SK-N-SH (cell line): ENCODE data around the gene COX7B2. TPM values are rescaled to one million over a fixed set of nuclear protein-coding genes. Genes with fewer than 3 reads are reported as not detected.

ENCODE experiments used
- CTCF ChIA-PET: fragments of 300-600, 350-600 bp; formaldehyde crosslinking; extraction: SDS; loops from one replicate; lab custom pipeline; 2021; lab: Yijun Ruan, JAX
- POLR2A ChIA-PET: fragments of 350-600 bp; sonication (Branson Sonifier 250); formaldehyde crosslinking; extraction: SDS; loops from one replicate; lab custom pipeline; 2020; ENCODE audit warnings: antibody characterized with exemption, inconsistent platforms; lab: Yijun Ruan, JAX
- DNase-seq: peaks from one replicate; pipeline ENCODE4 v3.0.0; 2012
- H2AFZ ChIP-seq: fragments of 200-600 bp; sonication (generic); 2 replicates; pipeline ENCODE4 v1.8.1; 2016; ENCODE audit warnings: antibody characterized with exemption, mild to moderate bottlenecking, low read depth
- H3F3A ChIP-seq: fragments of 200-600 bp; sonication (generic); replicated peaks from 2 replicates; pipeline ENCODE3; 2016; ENCODE audit warnings: antibody characterized with exemption, mild to moderate bottlenecking; ENCODE audit not compliant: insufficient read depth
- H3K27ac ChIP-seq, 2 experiments: fragments of 200-500 bp in 1 of 2; fragments of 200-600 bp in 1 of 2; sonication (Bioruptor generic) in 1 of 2; sonication (generic), shearing (Covaris generic) in 1 of 2; 2 replicates each; pipeline versions ENCODE4 v1.5.1 to v1.6.1; 2014 to 2016; ENCODE audit warnings: low read depth in 2 of 2, inconsistent platforms in 1 of 2, low read length in 1 of 2, mild to moderate bottlenecking in 1 of 2, mixed read lengths in 1 of 2
- H3K27me3 ChIP-seq: fragments of 200-600 bp; sonication (generic), shearing (Covaris generic); 2 replicates; pipeline ENCODE4 v1.6.1; 2016; ENCODE audit warnings: mixed run types; ENCODE audit not compliant: insufficient read depth
- H3K36me3 ChIP-seq, 2 experiments: fragments of 200-500 bp in 1 of 2; fragments of 200-600 bp in 1 of 2; sonication (Bioruptor generic) in 1 of 2; sonication (generic) in 1 of 2; replicated peaks in 1 of 2; 2 replicates each; pipeline versions ENCODE3 to v1.5.1; 2014 to 2016; ENCODE audit warnings: low read length in 1 of 2, mild to moderate bottlenecking in 1 of 2; ENCODE audit not compliant: insufficient read depth in 2 of 2, control insufficient read depth in 1 of 2
- H3K4me1 ChIP-seq, 2 experiments: fragments of 200-500 bp in 1 of 2; fragments of 200-600 bp in 1 of 2; sonication (Bioruptor generic) in 1 of 2; sonication (generic), shearing (Covaris generic) in 1 of 2; 2 replicates each; pipeline versions ENCODE4 v1.5.1 to v1.6.1; 2014 to 2016; ENCODE audit warnings: low read depth in 1 of 2, low read length in 1 of 2, mixed run types in 1 of 2; ENCODE audit not compliant: insufficient read depth in 2 of 2, control insufficient read depth in 1 of 2
- H3K4me2 ChIP-seq: fragments of 200-600 bp; sonication (generic), shearing (Covaris generic); 2 replicates; pipeline ENCODE4 v1.6.1; 2017; ENCODE audit warnings: mixed run types
- H3K4me3 ChIP-seq, 2 experiments: fragments of 200-500 bp in 1 of 2; fragments of 200-600 bp in 1 of 2; sonication (Bioruptor generic) in 1 of 2; sonication (generic), shearing (Covaris generic) in 1 of 2; 2 replicates each; pipeline versions ENCODE4 v1.5.1 to v1.8.1; 2014 to 2016; ENCODE audit warnings: low read depth in 2 of 2, inconsistent platforms in 1 of 2, low read length in 1 of 2, mild to moderate bottlenecking in 1 of 2, mixed read lengths in 1 of 2, moderate library complexity in 1 of 2
- H3K79me2 ChIP-seq: fragments of 200-600 bp; sonication (generic); 2 replicates; pipeline ENCODE4 v1.8.1; 2017; ENCODE audit warnings: mild to moderate bottlenecking; ENCODE audit not compliant: insufficient read depth
- H3K9ac ChIP-seq: fragments of 200-600 bp; sonication (generic); 2 replicates; pipeline ENCODE4 v1.6.1; 2017; ENCODE audit warnings: mixed run types
- H3K9me2 ChIP-seq: fragments of 200-600 bp; sonication (generic); 2 replicates; pipeline ENCODE4 v1.6.1; 2017; ENCODE audit warnings: mixed run types
- H3K9me3 ChIP-seq: fragments of 200-600 bp; sonication (generic); 2 replicates; pipeline ENCODE4 v1.6.1; 2017; ENCODE audit warnings: mixed run types, mild to moderate bottlenecking, moderate library complexity
- H4K20me1 ChIP-seq: fragments of 200-600 bp; sonication (generic); 2 replicates; pipeline ENCODE4 v1.6.1; 2017; ENCODE audit warnings: mild to moderate bottlenecking, mixed run types; ENCODE audit not compliant: insufficient read depth
- EZH2phosphoT487 ChIP-seq: fragments of 200-600 bp; sonication (generic); IDR thresholded peaks from 2 replicates; pipeline ENCODE4 v1.6.1; 2017; ENCODE audit warnings: low read depth, mixed run types, mild to moderate bottlenecking, antibody characterized with exemption, moderate library complexity, borderline replicate concordance
- FOSL2 ChIP-seq: IDR thresholded peaks from 2 replicates; pipeline ENCODE4 v1.4.0; 2012; ENCODE audit warnings: low read depth, mild to moderate bottlenecking, moderate library complexity, borderline replicate concordance
- FOXJ3 ChIP-seq: sonication (generic); formaldehyde crosslinking; IDR thresholded peaks from 2 replicates; pipeline ENCODE4 v1.5.1; 2020; ENCODE audit warnings: mild to moderate bottlenecking, missing genetic modification reagents
- MAX ChIP-seq: IDR thresholded peaks from 2 replicates; pipeline ENCODE4 v1.4.0; 2012; ENCODE audit warnings: low read depth
- MEF2A ChIP-seq: IDR thresholded peaks from 2 replicates; pipeline ENCODE4 v1.4.0; 2012; ENCODE audit warnings: low read depth, borderline replicate concordance
- NRF1 ChIP-seq: IDR thresholded peaks from 2 replicates; pipeline ENCODE4 v1.6.1; 2012; ENCODE audit warnings: low read depth, mild to moderate bottlenecking, low read length
- REST ChIP-seq: IDR thresholded peaks from 2 replicates; pipeline ENCODE4 v1.6.1; 2012; ENCODE audit warnings: mild to moderate bottlenecking, low read depth, low read length, moderate library complexity
- SIN3A ChIP-seq: IDR thresholded peaks from 2 replicates; pipeline ENCODE4 v1.6.1; 2012; ENCODE audit warnings: low read depth, mild to moderate bottlenecking, low read length, moderate library complexity, borderline replicate concordance
- SMC3 ChIP-seq: IDR thresholded peaks from 2 replicates; pipeline ENCODE4 v1.6.1; 2012; ENCODE audit warnings: low read depth, low read length, improper control_type of control experiment
- TEAD4 ChIP-seq: IDR thresholded peaks from 2 replicates; pipeline ENCODE4 v1.4.0; 2012; ENCODE audit warnings: mild to moderate bottlenecking, borderline replicate concordance; ENCODE audit not compliant: insufficient read depth
- USF1 ChIP-seq: IDR thresholded peaks from 2 replicates; pipeline ENCODE4 v1.4.0; 2012; ENCODE audit warnings: low read depth, borderline replicate concordance
- USF2 ChIP-seq: fragments of 150-350 bp; IDR thresholded peaks from 2 replicates; pipeline ENCODE4 v1.6.1; 2017; ENCODE audit warnings: antibody characterized with exemption, low read length, low read depth, borderline replicate concordance
- WGBS: methylation state at CpG from one replicate; pipeline ENCODE4 v1.1.6; 2017; ENCODE audit warnings: low lambda C conversion rate; 5-methylcytosine and 5-hydroxymethylcytosine counted together
- polyA plus RNA-seq, 3 experiments: library from polyadenylated mRNA; depleted of rRNA; stranded (reverse); fragments of >200 nt; gene quantifications; 2 replicates each; pipeline ENCODE4 v1.2.3, GENCODE V29; 2012

Gene COX7B2
- polyA plus RNA-seq, 1 of the 3 experiments (the other 2 are of a cell fraction): not detected

- DNase-seq: no peak
- Histone ChIP-seq H3K4me1 (no peaks in the 10 kb centered on the region), H4K20me1 (no peaks in the 10 kb centered on the region), H3K4me2 (no peak overlapping the region), H3K27me3 (no peaks in the 10 kb centered on the region), H3K9ac (no peak overlapping the region), H2AFZ (no peak overlapping the region), H3K4me3 (no peak overlapping the region), H3K9me2 (no peaks in the 10 kb centered on the region), H3K79me2 (no peaks in the 10 kb centered on the region), H3K36me3 (no peaks in the 10 kb centered on the region), H3F3A (no peaks in the 10 kb centered on the region), H3K27ac (no peak overlapping the region), H3K9me3 (no peaks in the 10 kb centered on the region)
- ChIA-PET POLR2A (no interaction called here), CTCF (no interaction called here)
- no peak for TF ChIP-seq MAX
- no peak for TF ChIP-seq EZH2phosphoT487
- no peak for TF ChIP-seq FOSL2
- no peak for TF ChIP-seq FOXJ3 (CRISPR knock-in tag)
- TF ChIP-seq REST: no peak
- 69% methylated on average over 3 of the region's 3 CpGs for WGBS
These were observed 90.0 kb downstream of the COX7B2 start for GRCh38 chr4:46819095-46819494.

- Histone ChIP-seq H3K27me3 (no peaks in the 10 kb centered on the region), H3K9me3 (no peaks in the 10 kb centered on the region), H3K9ac (no peak overlapping the region), H3F3A (no peaks in the 10 kb centered on the region), H3K4me1 (no peaks in the 10 kb centered on the region), H3K9me2 (no peaks in the 10 kb centered on the region), H3K4me3 (no peak overlapping the region), H3K27ac (no peak overlapping the region), H3K4me2 (no peak overlapping the region), H2AFZ (no peak overlapping the region), H3K36me3 (no peaks in the 10 kb centered on the region), H3K79me2 (no peaks in the 10 kb centered on the region), H4K20me1 (no peaks in the 10 kb centered on the region)
- no peak for DNase-seq
- 10% methylated on average over 4 of the region's 4 CpGs for WGBS
- TF ChIP-seq USF2 (no peak), REST (no peak), NRF1 (no peak), USF1 (no peak), MEF2A (no peak), TEAD4 (no peak), EZH2phosphoT487 (no peak), SMC3 (no peak), SIN3A (no peak)
- POLR2A ChIA-PET: no interaction called here
- CTCF ChIA-PET: no interaction called here
These were observed 90.4 kb downstream of the COX7B2 start for GRCh38 chr4:46818604-46819003.
